PFSK-1 (cell line): ENCODE results near the gene APLN.

Experiments
- FOXP2 ChIP-seq: optimal IDR thresholded peaks from 2 replicates; pipeline ENCODE3; 2011; ENCODE audit warnings: borderline replicate concordance, control low read depth, inconsistent platforms; ENCODE audit not compliant: insufficient read depth; ENCODE audit errors: extremely low read length, extremely low read depth
- POLR2AphosphoS5 ChIP-seq: IDR thresholded peaks from 2 replicates; pipeline ENCODE4 v1.6.1; 2012; ENCODE audit warnings: low read depth, mild to moderate bottlenecking, control low read depth, low read length, moderate library complexity
- REST ChIP-seq, 2 experiments: IDR thresholded peaks; 2 replicates each; pipeline versions ENCODE4 v1.6.1 to v1.8.0; 2011 to 2012; ENCODE audit warnings: low read depth in 2 of 2, low read length in 2 of 2, control low read depth in 1 of 2, inconsistent platforms in 1 of 2, mild to moderate bottlenecking in 1 of 2, moderate library complexity in 1 of 2; ENCODE audit not compliant: insufficient read depth in 1 of 2
- SIN3A ChIP-seq: IDR thresholded peaks from 2 replicates; pipeline ENCODE4 v1.6.1; 2012; ENCODE audit warnings: mild to moderate bottlenecking, low read length, moderate library complexity, borderline replicate concordance; ENCODE audit not compliant: insufficient read depth
- TAF1 ChIP-seq: IDR thresholded peaks from 2 replicates; pipeline ENCODE4 v1.6.1; 2012; ENCODE audit warnings: low read length, control low read depth, borderline replicate concordance; ENCODE audit not compliant: insufficient read depth

APLN gene

GRCh38 chrX:129663171-129663570, 8.4 kb upstream of the APLN start:
- TF ChIP-seq FOXP2 (no peak), SIN3A (no peak), TAF1 (no peak), POLR2AphosphoS5 (no peak), REST (IDR thresholded peaks at IDR 0.05; ENCODE audit: insufficient read depth in 1 of 2, low read depth in 2 of 2, low read length in 2 of 2) (no peak)

- TF ChIP-seq FOXP2: no peak
- no peak for TF ChIP-seq POLR2AphosphoS5
- TF ChIP-seq TAF1: no peak
- no peak for TF ChIP-seq REST (IDR thresholded peaks at IDR 0.05; ENCODE audit: insufficient read depth in 1 of 2, low read depth in 2 of 2, low read length in 2 of 2)
- TF ChIP-seq SIN3A: no peak
Observed at GRCh38 chrX:129661369-129661768, 6.6 kb upstream of the APLN start.

GRCh38 chrX:129659861-129660260, 5.1 kb upstream of the APLN start:
- TF ChIP-seq TAF1: no peak

- TF ChIP-seq FOXP2 (no peak), SIN3A (no peak), TAF1 (no peak), POLR2AphosphoS5 (no peak), REST (IDR thresholded peaks at IDR 0.05; ENCODE audit: insufficient read depth in 1 of 2, low read depth in 2 of 2, low read length in 2 of 2) (no peak)
Observed at GRCh38 chrX:129659141-129659540, 4.4 kb upstream of the APLN start.

- TF ChIP-seq POLR2AphosphoS5 (no peak), REST (IDR thresholded peaks at IDR 0.05; ENCODE audit: insufficient read depth in 1 of 2, low read depth in 2 of 2, low read length in 2 of 2) (no peak), FOXP2 (no peak), TAF1 (no peak), SIN3A (no peak)
Observed at GRCh38 chrX:129658429-129658828, 3.7 kb upstream of the APLN start.
